22Rv1 (cell line): Measurements from ENCODE around the gene CCSER1.
"Not testable (repeated sequence)": the region's sequence is repeated elsewhere in the genome, so short reads cannot be mapped to it uniquely, and the experiment has no call there.

Experiments used
- CTCF ChIP-seq: fragments of 450-650 bp; IDR thresholded peaks from 2 replicates; pipeline ENCODE4 v1.5.1; 2017; ENCODE audit warnings: mild to moderate bottlenecking
- ZFX ChIP-seq: fragments of 450-650 bp; IDR thresholded peaks from 2 replicates; pipeline ENCODE4 v1.6.1; 2017; ENCODE audit warnings: antibody characterized with exemption, borderline replicate concordance

- not testable (repeated sequence) for TF ChIP-seq CTCF, ZFX
These were observed 1026.8 kb downstream of the CCSER1 start for GRCh38 chr4:91154041-91154440.
